GM21528 (cell line): Measurements from ENCODE around the gene KRT85.

Experiments
- ATAC-seq: cut with Tn5 transposase; IDR thresholded peaks from one replicate; pipeline ENCODE4 v1.9.1; 2021; ENCODE audit warnings: mild to moderate bottlenecking, moderate library complexity; ENCODE audit not compliant: unreplicated experiment, low FRiP score

KRT85 gene

GRCh38 chr12:52311285-52311648, 56.0 kb downstream of the KRT85 start:
- ATAC-seq, result no peak

- no peak for ATAC-seq
Observed at GRCh38 chr12:52310622-52311284, 56.5 kb downstream of the KRT85 start.
